ENCODE measurements around the gene CHP2.
"Not testable (repeated sequence)": the region's sequence is repeated elsewhere in the genome, so short reads cannot be mapped to it uniquely, and the experiment has no call there.

GRCh38 chr16:23751053-23751452, 3.8 kb upstream of the CHP2 start:
- TF ChIP-seq POLR2AphosphoS5 (IDR thresholded peaks at IDR 0.05; ENCODE audit: low read depth, low read length); RAD21 (IDR thresholded peaks at IDR 0.05; ENCODE audit: low read length); TCF12 (IDR thresholded peaks at IDR 0.05); REST (IDR thresholded peaks at IDR 0.05; ENCODE audit: low read depth, low read length); RCOR1 (IDR thresholded peaks at IDR 0.05; ENCODE audit: low read length); MAX (IDR thresholded peaks at IDR 0.05; ENCODE audit: low read depth); CTCF (IDR thresholded peaks at IDR 0.05): not testable (repeated sequence)
